Germinal center (tissue), 1 donor: ENCODE results near the gene OR52E8.

Experiments
- DNase-seq: peaks from one replicate; pipeline ENCODE4 v3.0.0; 2012; ENCODE audit warnings: mixed read lengths, low spot score

The OR52E8 gene

GRCh38 chr11:5857590-5857989 is at the start of gene OR52E8:
OR52E8 (minus strand) TSS chr11:5857690; CDS start chr11:5857690, 0 bp downstream.
- no peak for DNase-seq

GRCh38 chr11:5899534-5899933 is 42.0 kb upstream of the OR52E8 start:
- DNase-seq = no peak

GRCh38 chr11:5892908-5893307 is 35.4 kb upstream of the OR52E8 start, which contains the start of gene OR52E5:
OR52E5 (plus strand) TSS chr11:5893208; CDS start chr11:5900777, 7,569 bp downstream.
- no peak for DNase-seq

GRCh38 chr11:5891216-5891800 is 33.8 kb upstream of the OR52E8 start:
- DNase-seq = peak; percentile 3

- no peak for DNase-seq
Measured at GRCh38 chr11:5887661-5888060, 30.2 kb upstream of the OR52E8 start.

- no peak for DNase-seq
Measured at GRCh38 chr11:5887172-5887571, 29.7 kb upstream of the OR52E8 start.

- DNase-seq = no peak
Measured at GRCh38 chr11:5881756-5882155, 24.3 kb upstream of the OR52E8 start.

GRCh38 chr11:5880329-5880728 is 22.8 kb upstream of the OR52E8 start, which contains the start of gene OR52E4:
OR52E4 (plus strand) TSS chr11:5880629; CDS start chr11:5884293, 3,664 bp downstream.
- DNase-seq = no peak

GRCh38 chr11:5878564-5878963 is 21.1 kb upstream of the OR52E8 start:
- DNase-seq = no peak

- DNase-seq = no peak
Measured at GRCh38 chr11:5865826-5866225, 8.3 kb upstream of the OR52E8 start.

- DNase-seq = no peak
Measured at GRCh38 chr11:5851002-5851401, 6.5 kb downstream of the OR52E8 start.

- no peak for DNase-seq
Measured at GRCh38 chr11:5847711-5848110, 9.8 kb downstream of the OR52E8 start.

- no peak for DNase-seq
Measured at GRCh38 chr11:5846701-5847100, 10.8 kb downstream of the OR52E8 start.

- no peak for DNase-seq
Measured at GRCh38 chr11:5841797-5842196, 15.7 kb downstream of the OR52E8 start, which contains the start of gene OR52E6. OR52E6 (minus strand) TSS chr11:5841897; CDS start chr11:5841897, 0 bp downstream.

- DNase-seq = no peak
Measured at GRCh38 chr11:5837695-5838094, 19.8 kb downstream of the OR52E8 start.

- no peak for DNase-seq
Measured at GRCh38 chr11:5833446-5833845, 24.0 kb downstream of the OR52E8 start.

- DNase-seq = no peak
Measured at GRCh38 chr11:5831196-5831829, 26.2 kb downstream of the OR52E8 start.

- no peak for DNase-seq
Measured at GRCh38 chr11:5818245-5818886, 39.1 kb downstream of the OR52E8 start.

GRCh38 chr11:5815534-5815933 is 42.0 kb downstream of the OR52E8 start:
- DNase-seq = no peak

- no peak for DNase-seq
Measured at GRCh38 chr11:5809905-5810795, 47.3 kb downstream of the OR52E8 start.

GRCh38 chr11:5809122-5809519 is 48.4 kb downstream of the OR52E8 start:
- no peak for DNase-seq

GRCh38 chr11:5808500-5809121 is 48.9 kb downstream of the OR52E8 start, which contains the start of gene OR52N2:
OR52N2 (plus strand) TSS chr11:5808924; CDS start chr11:5820336, 11,412 bp downstream.
- DNase-seq = peak; percentile 24
